Uterus (tissue), 2 donors: ENCODE data around the gene SHB.

ENCODE experiments used
- CTCF ChIP-seq, 4 experiments: fragments of 200-600 bp in 2 of 4; fragments of 450-650 bp in 2 of 4; sonication (generic) in 2 of 4; IDR thresholded peaks; one replicate each; pipeline ENCODE4 v1.5.1; 2016 to 2019; ENCODE audit warnings: antibody characterized with exemption in 4 of 4, mild to moderate bottlenecking in 2 of 4, moderate library complexity in 1 of 4
- POLR2A ChIP-seq, 2 donors: fragments of 450-650 bp; IDR thresholded peaks; one replicate each; pipeline ENCODE4 v1.6.1; 2016; ENCODE audit warnings: antibody characterized with exemption in 2 of 2, mild to moderate bottlenecking in 1 of 2, moderate library complexity in 1 of 2

- TF ChIP-seq CTCF (IDR thresholded peaks at IDR 0.05), result no peak
- no peak for TF ChIP-seq POLR2A (IDR thresholded peaks at IDR 0.05)
These were observed 32.5 kb downstream of the SHB start for GRCh38 chr9:38036359-38037084.
